Endothelial cell of umbilical vein (primary cell): Measurements from ENCODE around the gene C4orf51.

Source experiments
- EZH2 ChIP-seq: IDR thresholded peaks from 2 replicates; pipeline ENCODE4 v1.6.1; 2012; ENCODE audit warnings: borderline replicate concordance, low read depth, mild to moderate bottlenecking, moderate library complexity, low read length, inconsistent platforms; ENCODE audit not compliant: severe bottlenecking
- POLR2A ChIP-seq: IDR thresholded peaks from 2 replicates; pipeline ENCODE4 v1.6.1; 2012; ENCODE audit warnings: low read depth, mild to moderate bottlenecking, control low read depth, low read length
- POLR2AphosphoS5 ChIP-seq: IDR thresholded peaks from 2 replicates; pipeline ENCODE4 v1.6.1; 2012; ENCODE audit warnings: low read depth, mild to moderate bottlenecking, control low read depth, low read length, moderate library complexity; ENCODE audit not compliant: insufficient read depth
- TF ChIP-seq, protein P1 (sequence below), 2 donors: IDR thresholded peaks; 1 replicate in 1 of 2; 2 replicates in 1 of 2; pipeline ENCODE4 v1.5.1; 2011; ENCODE audit warnings: low read length in 2 of 2, mild to moderate bottlenecking in 2 of 2, moderate library complexity in 2 of 2, control low read depth in 1 of 2, inconsistent platforms in 1 of 2, low read depth in 1 of 2; ENCODE audit not compliant: insufficient read depth in 1 of 2; ENCODE audit errors: extremely low read depth in 1 of 2

DNA sequence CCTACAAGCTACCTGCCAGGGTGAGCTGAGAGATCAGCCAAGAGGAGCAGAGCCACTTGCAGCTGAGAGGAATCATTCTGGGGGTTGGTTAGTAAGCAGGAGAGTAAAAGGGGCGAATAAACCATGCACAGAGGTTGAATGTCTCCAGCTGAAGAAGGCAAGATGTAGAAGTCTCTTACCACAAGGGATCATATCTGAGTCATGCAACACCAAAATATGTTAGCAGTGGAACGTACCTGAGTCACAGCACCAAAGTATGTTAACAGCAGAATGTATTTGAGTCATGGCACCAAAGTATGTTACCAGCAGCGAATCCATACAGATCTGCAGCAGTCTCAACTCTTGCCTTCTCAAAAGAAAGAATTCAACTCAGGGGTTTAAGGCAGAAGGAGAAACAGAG lies 29.9 kb downstream of the C4orf51 start:
- TF ChIP-seq, protein P1, sequence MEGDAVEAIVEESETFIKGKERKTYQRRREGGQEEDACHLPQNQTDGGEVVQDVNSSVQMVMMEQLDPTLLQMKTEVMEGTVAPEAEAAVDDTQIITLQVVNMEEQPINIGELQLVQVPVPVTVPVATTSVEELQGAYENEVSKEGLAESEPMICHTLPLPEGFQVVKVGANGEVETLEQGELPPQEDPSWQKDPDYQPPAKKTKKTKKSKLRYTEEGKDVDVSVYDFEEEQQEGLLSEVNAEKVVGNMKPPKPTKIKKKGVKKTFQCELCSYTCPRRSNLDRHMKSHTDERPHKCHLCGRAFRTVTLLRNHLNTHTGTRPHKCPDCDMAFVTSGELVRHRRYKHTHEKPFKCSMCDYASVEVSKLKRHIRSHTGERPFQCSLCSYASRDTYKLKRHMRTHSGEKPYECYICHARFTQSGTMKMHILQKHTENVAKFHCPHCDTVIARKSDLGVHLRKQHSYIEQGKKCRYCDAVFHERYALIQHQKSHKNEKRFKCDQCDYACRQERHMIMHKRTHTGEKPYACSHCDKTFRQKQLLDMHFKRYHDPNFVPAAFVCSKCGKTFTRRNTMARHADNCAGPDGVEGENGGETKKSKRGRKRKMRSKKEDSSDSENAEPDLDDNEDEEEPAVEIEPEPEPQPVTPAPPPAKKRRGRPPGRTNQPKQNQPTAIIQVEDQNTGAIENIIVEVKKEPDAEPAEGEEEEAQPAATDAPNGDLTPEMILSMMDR (IDR thresholded peaks at IDR 0.05; ENCODE audit: extremely low read depth in 1 of 2, insufficient read depth in 1 of 2, low read depth in 1 of 2, low read length in 2 of 2): no peak
- TF ChIP-seq POLR2AphosphoS5: no peak
- TF ChIP-seq EZH2: no peak
- TF ChIP-seq POLR2A: no peak
